ENCODE measurements around the gene MAN2A1. TPM values are rescaled to one million over a fixed set of nuclear protein-coding genes. Genes with fewer than 3 reads are reported as not detected.

MAN2A1 gene
- total RNA-seq, 2 donors from 2014 or later = 32.3 to 41.0 TPM

- peaks cover 0 to 7% of the 10 kb centered on the region in 2 donors for H3K36me3 Mint-ChIP-seq
- ATAC-seq = no peak
Measured at GRCh38 chr5:109908366-109908765, 218.6 kb downstream of the MAN2A1 start.

GRCh38 chr5:109910874-109911273 is 221.1 kb downstream of the MAN2A1 start:
- ATAC-seq (no peak), DNase-seq (ENCODE audit: low spot score in 2 of 2) (no peak)
- peaks cover 6 to 11% of the 10 kb centered on the region in 2 donors for H3K9me3 Mint-ChIP-seq
- H3K27ac Mint-ChIP-seq = no peak overlapping the region
- H3K36me3 Mint-ChIP-seq = peaks cover 5 to 7% of the 10 kb centered on the region in 2 donors

More at GRCh38 chr5:109908366-109908765, 218.6 kb downstream of the MAN2A1 start:
- Mint-ChIP-seq H3K9me3 (peaks cover 3 to 8% of the 10 kb centered on the region in 2 donors), H3K27ac (no peak overlapping the region)
- no peak for DNase-seq (ENCODE audit: low spot score in 2 of 2)

GRCh38 chr5:109911731-109912130 is 222.0 kb downstream of the MAN2A1 start:
- DNase-seq (ENCODE audit: low spot score in 2 of 2) (no peak), ATAC-seq (no peak)
- Mint-ChIP-seq H3K36me3 (peaks cover 5% of the 10 kb centered on the region in 2 donors), H3K27ac (no peak overlapping the region), H3K9me3 (peaks cover 6 to 10% of the 10 kb centered on the region in 2 donors)

- peaks cover 3 to 8% of the 10 kb centered on the region in 2 donors for H3K9me3 Mint-ChIP-seq
- H3K36me3 Mint-ChIP-seq = peaks cover 13 to 23% of the 10 kb centered on the region in 2 donors
- no peak for DNase-seq (ENCODE audit: low spot score in 2 of 2)
- no peak overlapping the region for H3K27ac Mint-ChIP-seq
- ATAC-seq = no peak
Measured at GRCh38 chr5:109914906-109915305, 225.2 kb downstream of the MAN2A1 start.

GRCh38 chr5:109916481-109917153 is 226.9 kb downstream of the MAN2A1 start:
- ATAC-seq (no peak), DNase-seq (ENCODE audit: low spot score in 2 of 2) (no peak)
- peaks cover 13 to 23% of the 10 kb centered on the region in 2 donors for H3K36me3 Mint-ChIP-seq
- H3K27ac Mint-ChIP-seq = no peak overlapping the region
- peaks cover 7 to 8% of the 10 kb centered on the region in 2 donors for H3K9me3 Mint-ChIP-seq

Data from activated naive CD4-positive, alpha-beta T cell treated with anti-CD3 and anti-CD28 coated beads, Interleukin-2, amount 50 U/mL, for 72 hours (primary cell).